Measurements from ENCODE around the gene PPP3R2.

- TF ChIP-seq CTCF (IDR thresholded peaks at IDR 0.05; ENCODE audit: borderline replicate concordance, extremely low read depth, low read length, poor library complexity, severe bottlenecking) (no peak), EZH2 (IDR thresholded peaks at IDR 0.05; ENCODE audit: borderline replicate concordance, low read depth, low read length, severe bottlenecking) (no peak)
Observed at GRCh38 chr9:101634741-101635409, 40.1 kb upstream of the PPP3R2 start.

Measured in DND-41 (cell line).